GM18498 (cell line): Measurements from ENCODE around the gene OR4A5.
"Not testable (repeated sequence)": the region's sequence is repeated elsewhere in the genome, so short reads cannot be mapped to it uniquely, and the experiment has no call there.

Experiments used
- ATAC-seq: cut with Tn5 transposase; IDR thresholded peaks from one replicate; pipeline ENCODE4 v1.9.1; 2021; ENCODE audit warnings: mild to moderate bottlenecking, moderate library complexity; ENCODE audit not compliant: unreplicated experiment

Gene OR4A5

GRCh38 chr11:54706532-54706931, at the start of gene OR4A5:
Gene OR4A5 (plus strand): TSS chr11:54706832. CDS start chr11:54706885, 53 bp downstream.
- not testable (repeated sequence) for ATAC-seq

GRCh38 chr11:54720094-54720493, 13.5 kb downstream of the OR4A5 start:
- not testable (repeated sequence) for ATAC-seq
